ENCODE measurements around the gene BBC3.

The BBC3 gene

GRCh38 chr19:47190167-47190727, 40.8 kb downstream of the BBC3 start:
- no peak for DNase-seq (ENCODE audit: extremely low read depth, low read depth)
- no peak overlapping the region for H3K4me3 ChIP-seq (replicated peaks; ENCODE audit: low read depth, low read length)
- no peak for TF ChIP-seq CTCF (IDR thresholded peaks at IDR 0.05; ENCODE audit: low read depth, low read length, missing control alignments)

DNA sequence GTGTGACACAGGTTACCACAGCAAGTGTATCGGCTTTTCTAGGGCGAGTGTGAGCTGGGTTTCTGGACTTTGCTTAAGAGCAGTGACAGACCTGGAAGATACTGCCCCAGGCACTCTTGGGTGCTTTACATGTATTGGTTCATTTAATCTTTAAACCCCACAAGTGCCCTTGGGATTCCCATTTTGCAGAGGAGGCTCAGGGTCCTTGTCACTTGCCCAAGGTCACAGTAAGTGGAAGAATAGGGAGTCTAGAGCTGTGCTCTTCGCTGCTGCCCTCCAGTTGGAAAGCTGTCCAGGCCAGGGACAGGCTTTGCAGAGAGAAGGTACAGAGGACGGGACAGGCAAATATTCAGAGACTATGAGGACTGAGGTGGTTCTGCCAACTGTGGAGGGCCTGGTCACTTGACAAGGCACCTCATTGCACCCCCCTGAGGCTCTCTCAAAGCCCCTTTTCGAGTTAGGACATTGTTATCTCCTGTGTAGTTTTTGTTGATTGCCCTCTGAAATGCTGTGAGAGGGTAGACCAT, 42.4 kb downstream of the BBC3 start:
- DNase-seq (ENCODE audit: extremely low read depth, low read depth): no peak
- TF ChIP-seq CTCF (IDR thresholded peaks at IDR 0.05; ENCODE audit: low read depth, low read length, missing control alignments): no peak
- H3K4me3 ChIP-seq (replicated peaks; ENCODE audit: low read depth, low read length): no peak overlapping the region

- H3K4me3 ChIP-seq (replicated peaks; ENCODE audit: low read depth, low read length): no peak overlapping the region
- TF ChIP-seq CTCF (IDR thresholded peaks at IDR 0.05; ENCODE audit: low read depth, low read length, missing control alignments): no peak
- DNase-seq (ENCODE audit: extremely low read depth, low read depth): no peak
These were observed 43.2 kb downstream of the BBC3 start for GRCh38 chr19:47187797-47188196.

DNA sequence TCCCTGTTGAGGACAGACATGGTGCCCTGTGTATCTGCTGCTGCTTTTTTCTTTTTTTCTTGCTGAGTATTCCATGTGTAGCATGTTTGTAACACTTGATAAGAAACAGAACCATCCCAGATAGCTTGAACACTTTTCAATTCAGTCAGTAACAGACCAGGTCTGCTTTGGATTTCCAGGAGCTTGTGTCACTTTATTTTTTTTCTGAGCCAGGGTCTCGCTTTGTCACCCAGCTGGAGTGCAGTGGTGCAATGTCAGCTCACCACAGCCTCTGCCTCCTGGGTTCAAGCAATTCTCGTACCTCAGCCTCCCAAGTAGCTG, 43.7 kb downstream of the BBC3 start:
- no peak for DNase-seq (ENCODE audit: extremely low read depth, low read depth)
- no peak overlapping the region for H3K4me3 ChIP-seq (replicated peaks; ENCODE audit: low read depth, low read length)
- no peak for TF ChIP-seq CTCF (IDR thresholded peaks at IDR 0.05; ENCODE audit: low read depth, low read length, missing control alignments)

- H3K4me3 ChIP-seq (replicated peaks; ENCODE audit: low read depth, low read length): no peak overlapping the region
- DNase-seq (ENCODE audit: extremely low read depth, low read depth): no peak
- no peak for TF ChIP-seq CTCF (IDR thresholded peaks at IDR 0.05; ENCODE audit: low read depth, low read length, missing control alignments)
These were observed 44.3 kb downstream of the BBC3 start for GRCh38 chr19:47186446-47187334.

- H3K4me3 ChIP-seq (replicated peaks; ENCODE audit: low read depth, low read length): no peak overlapping the region
- no peak for DNase-seq (ENCODE audit: extremely low read depth, low read depth)
- no peak for TF ChIP-seq CTCF (IDR thresholded peaks at IDR 0.05; ENCODE audit: low read depth, low read length, missing control alignments)
These were observed 47.4 kb downstream of the BBC3 start for GRCh38 chr19:47183601-47184000.

Measured in HFF-Myc (cell line).